OCI-LY3 (cell line): ENCODE data around the gene PGGHG.
"Not testable (repeated sequence)": the region's sequence is repeated elsewhere in the genome, so short reads cannot be mapped to it uniquely, and the experiment has no call there.

Experiments
- H2AFZ ChIP-seq: fragments of 200-600, 300-600 bp; shearing (Covaris generic); 2 replicates; pipeline ENCODE4 v1.6.0; 2014; ENCODE audit warnings: antibody characterized with exemption, low read depth, low read length
- H3K27ac ChIP-seq: fragments of 200-600, 300-600 bp; sonication (generic); 2 replicates; pipeline ENCODE4 v1.5.1; 2014; ENCODE audit warnings: mild to moderate bottlenecking, low read length, moderate library complexity, mixed read lengths
- H3K27me3 ChIP-seq: fragments of 200-600, 300-600 bp; sonication (generic); 2 replicates; pipeline ENCODE4 v1.6.1; 2014; ENCODE audit warnings: low read depth, low read length, mixed read lengths
- H3K36me3 ChIP-seq: fragments of 200-600, 300-600 bp; sonication (generic); replicated peaks from 2 replicates; pipeline ENCODE3; 2014; ENCODE audit warnings: low read depth, low read length, mixed read lengths
- H3K4me1 ChIP-seq: fragments of 300-600, 200-600 bp; sonication (generic); 2 replicates; pipeline ENCODE4 v1.6.1; 2014; ENCODE audit warnings: low read length, mixed read lengths
- H3K4me2 ChIP-seq: fragments of 200-600, 300-600 bp; sonication (generic); 2 replicates; pipeline ENCODE4 v1.6.1; 2014; ENCODE audit warnings: low read length, mixed read lengths
- H3K4me3 ChIP-seq: fragments of 300-600, 200-600 bp; sonication (generic); 2 replicates; pipeline ENCODE4 v1.5.1; 2014; ENCODE audit warnings: antibody characterized with exemption, mild to moderate bottlenecking, low read length, moderate library complexity
- H3K79me2 ChIP-seq: fragments of 300-600, 200-600 bp; shearing (Covaris generic); 2 replicates; pipeline ENCODE4 v1.6.1; 2014; ENCODE audit warnings: mild to moderate bottlenecking, low read length, mixed read lengths
- H3K9ac ChIP-seq: fragments of 300-600, 200-600 bp; shearing (Covaris generic); 2 replicates; pipeline ENCODE4 v1.6.0; 2014; ENCODE audit warnings: mild to moderate bottlenecking, low read length, moderate library complexity
- H3K9me3 ChIP-seq: fragments of 200-600, 300-600 bp; shearing (Covaris generic); 2 replicates; pipeline ENCODE4 v1.6.1; 2014; ENCODE audit warnings: low read length, mixed read lengths; ENCODE audit not compliant: insufficient read depth
- H4K20me1 ChIP-seq: fragments of 200-600, 300-600 bp; sonication (generic); 2 replicates; pipeline ENCODE4 v1.6.1; 2016; ENCODE audit warnings: low read length, mixed read lengths; ENCODE audit not compliant: insufficient read depth
- CTCF ChIP-seq: fragments of 200-600, 300-600 bp; sonication (generic); IDR thresholded peaks from 2 replicates; pipeline ENCODE4 v1.5.1; 2014; ENCODE audit warnings: antibody characterized with exemption, low read length, low read depth
- EZH2phosphoT487 ChIP-seq: fragments of 200-600 bp; shearing (Covaris generic); IDR thresholded peaks from 2 replicates; pipeline ENCODE4 v1.6.1; 2018; ENCODE audit warnings: antibody characterized with exemption, mixed run types, low read depth

PGGHG gene

GRCh38 chr11:312092-312816 is 23.3 kb downstream of the PGGHG start:
- H3K4me1 ChIP-seq = peaks cover 19% of the 10 kb centered on the region
- no peak overlapping the region for H3K27ac ChIP-seq
- H4K20me1 ChIP-seq = no peaks in the 10 kb centered on the region
- no peak overlapping the region for H3K9ac ChIP-seq
- no peak overlapping the region for H3K4me3 ChIP-seq
- H2AFZ ChIP-seq = no peak overlapping the region
- H3K79me2 ChIP-seq = no peaks in the 10 kb centered on the region
- H3K9me3 ChIP-seq = no peaks in the 10 kb centered on the region
- H3K36me3 ChIP-seq = no peaks in the 10 kb centered on the region
- H3K4me2 ChIP-seq = peak overlapping the region; percentile 38
- peaks cover 7% of the 10 kb centered on the region; the same call in 1 of the 2 replicates for H3K27me3 ChIP-seq
- TF ChIP-seq EZH2phosphoT487 = no peak
- TF ChIP-seq CTCF = no peak

GRCh38 chr11:313304-313786 is 24.4 kb downstream of the PGGHG start:
- Histone ChIP-seq H3K27me3 (peaks cover 7% of the 10 kb centered on the region; the same call in 1 of the 2 replicates), H2AFZ (no peak overlapping the region), H3K36me3 (no peaks in the 10 kb centered on the region), H3K9me3 (no peaks in the 10 kb centered on the region), H4K20me1 (no peaks in the 10 kb centered on the region), H3K4me3 (no peak overlapping the region), H3K4me2 (no peak overlapping the region), H3K4me1 (peaks cover 13% of the 10 kb centered on the region), H3K9ac (no peak overlapping the region), H3K79me2 (no peaks in the 10 kb centered on the region), H3K27ac (no peak overlapping the region)
- no peak for TF ChIP-seq CTCF
- TF ChIP-seq EZH2phosphoT487 = no peak

- TF ChIP-seq EZH2phosphoT487 (no peak), CTCF (no peak)
- Histone ChIP-seq H3K4me2 (no peak within 1 kb of the TSS), H3K4me3 (no peak within 1 kb of the TSS), H3K36me3 (no peaks in the 10 kb centered on the region), H3K27ac (no peak within 1 kb of the TSS), H3K27me3 (peaks cover 7% of the 10 kb centered on the region; the same call in 1 of the 2 replicates), H4K20me1 (no peaks in the 10 kb centered on the region), H3K79me2 (no peaks in the 10 kb centered on the region), H3K9ac (no peak within 1 kb of the TSS), H3K4me1 (peaks cover 12% of the 10 kb centered on the region), H3K9me3 (no peaks in the 10 kb centered on the region), H2AFZ (no peak within 1 kb of the TSS)
Measured at GRCh38 chr11:313787-314553, 25.0 kb downstream of the PGGHG start, which contains the start of gene IFITM1. Gene IFITM1 (plus strand): TSS chr11:314040. CDS start chr11:314171, 131 bp downstream.

- H4K20me1 ChIP-seq, H3K4me2 ChIP-seq, H3K27ac ChIP-seq, H3K79me2 ChIP-seq, H3K9ac ChIP-seq, H3K4me3 ChIP-seq, H2AFZ ChIP-seq, H3K9me3 ChIP-seq, H3K36me3 ChIP-seq, H3K27me3 ChIP-seq, H3K4me1 ChIP-seq: not testable (repeated sequence)
Measured at GRCh38 chr11:314554-314875, 25.6 kb downstream of the PGGHG start.
